GM21381 (cell line): ENCODE data around the gene PDE1C.
"Not testable (repeated sequence)": the region's sequence is repeated elsewhere in the genome, so short reads cannot be mapped to it uniquely, and the experiment has no call there.

ENCODE experiments used
- ATAC-seq: cut with Tn5 transposase; IDR thresholded peaks from one replicate; pipeline ENCODE4 v1.9.1; 2021; ENCODE audit warnings: mild to moderate bottlenecking, moderate library complexity; ENCODE audit not compliant: unreplicated experiment

Gene PDE1C

DNA sequence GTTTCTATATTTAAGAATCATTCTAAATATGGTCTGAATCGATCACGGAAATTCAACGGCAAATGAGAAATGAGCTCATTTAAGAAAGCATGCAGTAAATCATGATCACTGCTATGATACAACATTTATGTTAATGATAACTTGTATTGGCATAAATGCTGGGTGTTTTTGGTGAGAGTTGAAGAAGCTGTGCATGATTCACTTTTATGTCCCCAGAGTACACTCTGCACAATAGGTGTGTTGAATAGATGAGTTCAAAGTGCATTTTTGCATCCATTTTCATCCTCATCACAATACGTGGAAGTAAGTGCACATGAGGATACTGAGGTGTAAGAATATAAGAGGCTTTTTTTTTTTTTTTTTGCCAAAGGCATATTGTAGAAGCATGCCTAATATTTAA, 213.9 kb downstream of the PDE1C start:
- ATAC-seq = no peak

- no peak for ATAC-seq
Measured at GRCh38 chr7:31855530-31855929, 214.7 kb downstream of the PDE1C start.

- ATAC-seq = no peak
Measured at GRCh38 chr7:31853380-31853779, 216.8 kb downstream of the PDE1C start.

DNA sequence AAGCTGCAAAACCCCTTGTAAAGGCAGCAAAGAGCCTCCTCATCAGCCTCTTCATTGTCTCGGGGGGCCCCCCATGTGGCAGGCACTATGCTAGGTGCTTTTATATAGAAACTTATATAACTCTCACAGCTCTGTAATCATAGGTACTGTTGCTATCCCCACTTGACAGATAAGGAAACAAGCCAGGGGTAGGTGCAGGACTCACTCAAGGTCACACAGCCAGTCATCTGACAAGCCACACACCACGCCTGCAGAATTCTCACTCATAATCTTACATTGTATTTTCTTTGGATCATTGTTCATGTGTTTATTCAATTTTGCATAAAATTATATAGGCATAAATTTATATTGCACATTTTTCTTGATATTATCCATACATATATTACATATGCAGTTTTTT, 217.7 kb downstream of the PDE1C start:
- no peak for ATAC-seq

GRCh38 chr7:31851119-31851518, 219.1 kb downstream of the PDE1C start:
- no peak for ATAC-seq

DNA sequence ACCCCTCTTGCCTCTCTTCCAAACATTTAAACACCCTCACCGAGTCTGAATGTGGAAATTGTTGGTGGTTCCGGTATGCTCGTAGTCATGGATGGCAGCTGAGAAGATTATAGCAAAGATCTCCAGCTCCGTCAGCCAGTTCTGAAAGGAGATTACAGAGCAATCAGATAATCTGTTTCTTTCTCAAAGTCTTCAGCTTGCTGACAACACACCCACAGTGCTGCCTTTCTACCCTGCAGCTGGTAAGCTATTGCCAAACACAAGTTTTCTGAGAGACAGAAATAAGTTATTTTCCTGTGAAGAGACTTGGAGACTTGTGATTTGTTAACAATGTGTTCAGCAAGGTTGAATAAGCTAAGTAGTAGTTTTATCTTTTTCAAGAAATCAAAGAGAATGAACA, 219.6 kb downstream of the PDE1C start:
- no peak for ATAC-seq

GRCh38 chr7:31850066-31850465, 220.1 kb downstream of the PDE1C start:
- no peak for ATAC-seq

- no peak for ATAC-seq
Measured at GRCh38 chr7:31835471-31835870, 234.7 kb downstream of the PDE1C start.

DNA sequence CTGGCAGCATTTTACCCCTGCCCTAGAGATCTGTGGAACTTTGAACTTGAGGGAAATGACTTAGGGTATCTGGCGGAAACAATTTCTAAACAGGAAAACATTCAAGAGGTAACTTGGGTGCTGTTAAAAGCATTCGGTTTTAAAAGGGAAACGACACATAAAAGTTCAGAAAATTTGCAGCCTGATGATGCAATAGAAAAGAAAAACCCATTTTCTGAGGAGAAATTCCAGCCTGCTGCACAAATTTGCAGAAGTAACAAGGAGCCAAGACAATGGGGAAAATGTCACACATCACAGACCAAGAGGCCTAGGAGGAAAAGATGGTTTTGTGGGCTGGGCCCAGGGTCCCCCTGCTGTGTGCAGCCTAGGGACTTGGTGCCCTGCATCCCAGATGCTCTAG, 236.6 kb downstream of the PDE1C start:
- not testable (repeated sequence) for ATAC-seq

- no peak for ATAC-seq
Measured at GRCh38 chr7:31828520-31828919, 241.7 kb downstream of the PDE1C start.

- no peak for ATAC-seq
Measured at GRCh38 chr7:31825576-31825975, 244.6 kb downstream of the PDE1C start.

DNA sequence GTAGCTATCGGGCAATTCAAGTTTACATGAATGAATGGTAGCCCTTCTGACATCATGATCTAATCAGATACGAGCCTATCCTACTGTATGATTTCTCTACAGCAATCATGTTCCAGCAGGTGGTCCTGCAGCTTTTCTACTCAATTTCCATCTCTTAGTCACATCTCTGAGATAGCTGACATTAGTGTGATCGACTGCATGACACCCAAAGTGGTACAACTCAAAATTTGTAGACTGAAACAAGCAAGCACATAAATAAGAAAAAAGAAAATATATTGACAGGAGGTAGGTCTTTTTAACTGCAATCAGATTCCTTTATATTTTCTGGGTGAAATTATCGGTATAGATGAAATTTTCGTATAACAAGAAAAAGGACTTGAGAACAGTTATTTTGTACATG, 251.2 kb downstream of the PDE1C start:
- no peak for ATAC-seq

DNA sequence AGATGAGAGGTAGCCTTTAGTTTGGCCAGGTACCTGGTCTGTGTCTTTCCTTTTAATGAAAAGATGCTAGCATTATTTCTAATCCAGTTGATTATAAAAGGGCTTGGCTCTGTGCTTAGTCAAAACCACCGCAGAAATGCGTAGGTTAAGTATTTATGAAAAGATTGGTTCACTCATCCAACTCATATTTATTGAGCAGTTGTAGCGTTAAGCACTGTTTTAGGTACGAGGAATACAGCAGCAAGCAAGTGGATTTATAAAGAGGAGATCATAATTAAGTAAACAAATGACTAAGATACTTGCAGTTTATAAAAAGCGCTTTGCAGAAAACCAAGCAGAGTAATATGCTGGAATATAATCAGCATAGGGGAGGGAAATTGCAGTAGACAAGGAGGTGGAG, 253.4 kb downstream of the PDE1C start:
- ATAC-seq = no peak

DNA sequence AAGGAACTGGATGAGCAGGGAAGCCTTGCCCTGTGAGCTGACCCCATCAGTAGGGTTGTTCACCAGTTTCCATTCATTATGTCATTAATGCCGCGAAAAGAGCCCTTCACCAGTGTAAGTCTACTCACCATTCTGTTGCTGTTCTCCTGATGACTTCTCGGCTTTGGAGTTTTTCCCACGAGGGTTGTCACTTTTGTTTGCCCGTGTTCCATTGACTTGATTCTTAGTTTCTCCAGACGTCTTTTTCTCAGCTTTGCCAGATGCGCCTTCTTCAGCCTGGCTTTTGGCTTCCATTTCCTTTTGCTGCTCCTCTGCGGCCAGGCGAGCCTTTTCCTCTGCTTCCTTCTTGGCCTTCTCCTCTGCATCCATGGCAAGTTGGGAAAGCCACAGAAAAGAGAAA, 254.4 kb downstream of the PDE1C start:
- no peak for ATAC-seq

DNA sequence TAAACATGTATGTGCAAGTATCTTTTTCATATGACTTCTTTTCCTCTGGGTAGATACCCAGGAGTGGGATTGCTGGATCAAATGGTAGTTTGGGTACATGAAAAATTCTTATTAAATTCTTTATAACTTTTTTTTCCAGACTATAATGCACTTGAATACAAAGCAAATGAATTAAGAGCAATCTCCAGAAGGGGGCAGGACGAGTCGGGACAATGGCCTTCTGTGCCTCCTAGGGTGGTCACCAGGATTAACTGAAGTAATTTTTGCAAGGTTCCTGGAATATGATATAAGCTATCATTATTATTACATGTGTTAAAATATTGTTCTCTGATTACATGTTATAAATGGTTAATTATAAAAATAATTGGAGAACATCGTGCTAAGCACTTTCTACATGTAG, 256.0 kb downstream of the PDE1C start:
- ATAC-seq = no peak

GRCh38 chr7:31811650-31812461, 258.4 kb downstream of the PDE1C start:
- ATAC-seq = peak; percentile 55

DNA sequence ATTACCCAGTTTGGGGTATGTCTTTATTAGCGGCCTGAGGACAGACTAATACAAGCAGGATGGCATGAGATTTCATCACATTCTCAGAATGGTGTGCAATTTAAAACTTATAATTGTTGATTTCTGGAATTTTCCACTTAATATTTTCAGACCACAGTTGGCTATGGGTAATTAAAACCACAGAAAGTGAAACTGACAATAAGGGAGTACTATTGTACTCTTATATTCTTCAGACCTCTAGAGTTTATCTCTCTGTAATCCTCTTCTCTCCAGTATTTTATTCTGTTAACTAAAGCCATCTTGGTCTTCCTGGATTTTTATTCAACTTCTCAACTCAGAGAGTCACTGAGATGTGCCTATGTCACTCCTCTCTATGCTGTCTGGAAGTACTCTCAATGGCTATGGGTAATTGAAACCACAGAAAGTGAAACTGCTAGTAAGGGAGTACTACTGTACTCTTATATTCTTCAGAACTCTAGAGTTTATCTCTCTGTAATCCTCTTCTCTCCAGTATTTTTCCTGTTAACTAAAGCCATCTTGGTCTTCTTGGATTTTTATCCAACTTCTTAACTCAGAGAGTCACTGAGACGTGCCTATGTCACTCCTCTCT, 264.9 kb downstream of the PDE1C start:
- ATAC-seq = peak; percentile 85

DNA sequence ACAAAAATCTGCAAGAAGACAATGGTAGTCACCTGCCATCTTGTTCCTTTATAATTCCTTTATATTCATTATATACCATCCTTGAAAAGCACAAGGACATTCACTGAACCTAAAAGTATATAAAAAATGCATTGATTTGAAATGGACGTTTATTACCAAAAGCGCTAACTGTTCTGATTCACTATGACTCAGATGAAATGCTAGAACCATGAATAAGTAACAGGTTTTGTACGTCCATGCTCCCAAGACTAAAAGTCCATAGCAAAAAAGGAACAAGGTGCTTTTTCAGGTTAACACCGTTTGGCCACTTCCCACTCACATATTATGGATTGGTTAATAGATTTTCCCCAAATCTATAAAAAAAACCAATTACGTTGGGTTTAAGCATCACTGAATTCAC, 273.8 kb downstream of the PDE1C start:
- ATAC-seq = no peak

GRCh38 chr7:31794851-31795344, 275.3 kb downstream of the PDE1C start:
- ATAC-seq = no peak

- no peak for ATAC-seq
Measured at GRCh38 chr7:31791881-31792280, 278.3 kb downstream of the PDE1C start.

- no peak for ATAC-seq
Measured at GRCh38 chr7:31788883-31789680, 281.1 kb downstream of the PDE1C start.

DNA sequence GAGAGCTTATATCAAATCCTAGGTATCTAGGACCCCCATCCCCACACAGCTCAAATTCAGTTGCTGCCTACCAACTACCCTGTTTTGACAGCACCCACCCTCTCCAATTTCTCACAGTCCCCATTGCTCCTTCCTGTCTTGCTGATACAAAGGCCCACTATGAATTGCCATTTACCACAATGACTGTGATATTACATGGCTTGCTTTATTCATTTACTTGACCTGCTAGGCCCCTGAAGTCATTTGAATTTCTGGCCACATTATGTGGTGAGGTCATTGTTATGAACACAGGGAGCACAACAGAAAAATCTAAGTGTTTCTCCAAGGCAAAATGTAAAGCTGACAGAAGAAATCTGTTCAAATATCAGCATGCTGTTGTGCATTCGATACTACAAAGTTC, 281.8 kb downstream of the PDE1C start:
- no peak for ATAC-seq
